IMR-90 (cell line): ENCODE results near the gene LY86. TPM values are rescaled to one million over a fixed set of nuclear protein-coding genes. Genes with fewer than 3 reads are reported as not detected.

Source experiments
- ATAC-seq: fragments of 200-7000 bp; cut with Tn5 transposase; 2 replicates; pipeline ENCODE4 v1.9.1; 2020; ENCODE audit warnings: low read depth, mild to moderate bottlenecking, moderate library complexity
- BruUV-seq: library from RNA; stranded (reverse); fragments of 400-500 nt; replicated peaks from 2 replicates; lab custom pipeline; 2021; lab: Mats Ljungman, UMichigan
- CTCF ChIA-PET: fragments of 300-600 bp; formaldehyde crosslinking; extraction: SDS; loops from one replicate; lab custom pipeline; 2021; ENCODE audit warnings: antibody characterized with exemption; lab: Yijun Ruan, JAX
- POLR2A ChIA-PET: fragments of 300-600 bp; sonication (Branson Sonifier 250); formaldehyde crosslinking; loops from one replicate; lab custom pipeline; 2022; ENCODE audit warnings: antibody characterized with exemption; ENCODE audit not compliant: unreplicated experiment; lab: Charles Lee
- DNase-seq: peaks from one replicate; pipeline ENCODE4 v3.0.0; 2013
- H2AFZ ChIP-seq: replicated peaks from 2 replicates; pipeline ENCODE3; 2013; ENCODE audit warnings: low read length, mild to moderate bottlenecking; ENCODE audit not compliant: poor library complexity
- H2AK5ac ChIP-seq: 2 replicates; pipeline ENCODE4 v1.6.1; 2013; ENCODE audit warnings: low read depth, low read length, inconsistent platforms
- H2AK9ac ChIP-seq: replicated peaks from 2 replicates; pipeline ENCODE3; 2013; ENCODE audit warnings: mild to moderate bottlenecking, low read depth, low read length, moderate library complexity; ENCODE audit not compliant: poor library complexity
- H2BK120ac ChIP-seq: 2 replicates; pipeline ENCODE4 v1.6.1; 2013; ENCODE audit warnings: low read depth, low read length, inconsistent platforms
- H2BK15ac ChIP-seq: 3 replicates; pipeline ENCODE4 v1.6.1; 2013; ENCODE audit warnings: low read depth, low read length, inconsistent platforms
- H2BK20ac ChIP-seq: 2 replicates; pipeline ENCODE4 v1.6.1; 2013; ENCODE audit warnings: low read depth, mild to moderate bottlenecking, inconsistent platforms, low read length, moderate library complexity
- H2BK5ac ChIP-seq: 2 replicates; pipeline ENCODE4 v1.6.1; 2013; ENCODE audit warnings: mild to moderate bottlenecking, low read depth, low read length, inconsistent platforms; ENCODE audit not compliant: poor library complexity, severe bottlenecking
- H3K14ac ChIP-seq: replicated peaks from 2 replicates; pipeline ENCODE4 v1.6.1; 2013; ENCODE audit warnings: low read depth, low read length, inconsistent platforms
- H3K18ac ChIP-seq: 2 replicates; pipeline ENCODE4 v1.6.1; 2013; ENCODE audit warnings: low read depth, low read length, control low read depth
- H3K23ac ChIP-seq: 2 replicates; pipeline ENCODE4 v1.6.1; 2013; ENCODE audit warnings: low read depth, low read length, inconsistent platforms
- H3K27ac ChIP-seq: 2 replicates; pipeline ENCODE4 v1.5.1; 2013; ENCODE audit warnings: mild to moderate bottlenecking, control low read depth, low read length; ENCODE audit not compliant: insufficient read depth
- H3K27me3 ChIP-seq: 2 replicates; pipeline ENCODE4 v1.6.1; 2013; ENCODE audit warnings: low read length; ENCODE audit not compliant: control insufficient read depth, insufficient read depth
- H3K36me3 ChIP-seq: 2 replicates; pipeline ENCODE4 v1.6.1; 2013; ENCODE audit warnings: low read length, mixed read lengths; ENCODE audit not compliant: control insufficient read depth, insufficient read depth
- H3K4ac ChIP-seq: 2 replicates; pipeline ENCODE4 v1.6.1; 2013; ENCODE audit warnings: low read depth, low read length, inconsistent platforms
- H3K4me1 ChIP-seq: 2 replicates; pipeline ENCODE4 v1.6.1; 2013; ENCODE audit warnings: low read length, mixed read lengths; ENCODE audit not compliant: control insufficient read depth, insufficient read depth
- H3K4me2 ChIP-seq: 2 replicates; pipeline ENCODE4 v1.6.1; 2013; ENCODE audit warnings: low read depth, mild to moderate bottlenecking, control low read depth, low read length, moderate library complexity
- H3K4me3 ChIP-seq: 2 replicates; pipeline ENCODE4 v1.5.1; 2013; ENCODE audit warnings: low read depth, mild to moderate bottlenecking, control low read depth, low read length, moderate library complexity; ENCODE audit not compliant: insufficient read depth
- H3K56ac ChIP-seq: 2 replicates; pipeline ENCODE4 v1.6.1; 2013; ENCODE audit warnings: low read length, inconsistent platforms; ENCODE audit not compliant: insufficient read depth; ENCODE audit errors: extremely low read depth
- H3K79me1 ChIP-seq, 2 experiments: 2 replicates each; pipeline ENCODE4 v1.6.1; 2013; ENCODE audit warnings: low read length in 2 of 2, inconsistent platforms in 1 of 2, low read depth in 1 of 2
- H3K9ac ChIP-seq: 2 replicates; pipeline ENCODE4 v1.6.1; 2013; ENCODE audit warnings: low read depth, low read length, control low read depth
- H3K9me1 ChIP-seq: 2 replicates; pipeline ENCODE4 v1.6.1; 2013; ENCODE audit warnings: low read length, inconsistent platforms; ENCODE audit not compliant: insufficient read depth
- H3K9me3 ChIP-seq: 2 replicates; pipeline ENCODE4 v1.6.1; 2013; ENCODE audit warnings: low read length; ENCODE audit not compliant: control insufficient read depth, insufficient read depth
- H4K20me1 ChIP-seq: 2 replicates; pipeline ENCODE4 v1.6.1; 2013; ENCODE audit warnings: low read length, inconsistent platforms; ENCODE audit not compliant: insufficient read depth
- H4K5ac ChIP-seq: 2 replicates; pipeline ENCODE4 v1.6.1; 2013; ENCODE audit warnings: mild to moderate bottlenecking, low read depth, low read length, control low read depth
- H4K8ac ChIP-seq, 2 experiments: 2 replicates each; pipeline ENCODE4 v1.6.1; 2013; ENCODE audit warnings: low read depth in 2 of 2, low read length in 2 of 2, control low read depth in 1 of 2, inconsistent platforms in 1 of 2
- H4K91ac ChIP-seq: 2 replicates; pipeline ENCODE4 v1.6.1; 2013; ENCODE audit warnings: low read depth, low read length, inconsistent platforms; ENCODE audit not compliant: insufficient read depth
- BHLHE40 ChIP-seq: fragments of 150-350 bp; IDR thresholded peaks from 2 replicates; pipeline ENCODE4 v1.6.1; 2016; ENCODE audit warnings: mild to moderate bottlenecking, low read depth, low read length
- CEBPB ChIP-seq: IDR thresholded peaks from 2 replicates; pipeline ENCODE4 v1.6.1; 2012; ENCODE audit warnings: low read depth, low read length, improper control_type of control experiment
- CHD1 ChIP-seq: IDR thresholded peaks from 2 replicates; pipeline ENCODE4 v1.6.1; 2012; ENCODE audit warnings: low read depth, low read length, improper control_type of control experiment
- CTCF ChIP-seq: conservative IDR thresholded peaks from 2 replicates; pipeline ENCODE4 v1.5.1; 2012; ENCODE audit warnings: mild to moderate bottlenecking, low read depth, low read length, improper control_type of control experiment
- ELK1 ChIP-seq: fragments of 150-350 bp; IDR thresholded peaks from 2 replicates; pipeline ENCODE4 v1.6.1; 2016; ENCODE audit warnings: low read depth, mild to moderate bottlenecking, low read length, moderate library complexity, borderline replicate concordance
- FOS ChIP-seq: fragments of 150-350 bp; IDR thresholded peaks from 2 replicates; pipeline ENCODE4 v1.6.1; 2016; ENCODE audit warnings: low read depth, low read length
- MAFK ChIP-seq: IDR thresholded peaks from 2 replicates; pipeline ENCODE4 v1.6.1; 2012; ENCODE audit warnings: low read depth, low read length, improper control_type of control experiment
- MAZ ChIP-seq: IDR thresholded peaks from 2 replicates; pipeline ENCODE4 v1.6.1; 2012; ENCODE audit warnings: low read depth, mild to moderate bottlenecking, low read length, improper control_type of control experiment, moderate library complexity, borderline replicate concordance
- MXI1 ChIP-seq: IDR thresholded peaks from 2 replicates; pipeline ENCODE4 v1.6.1; 2012; ENCODE audit warnings: low read depth, mild to moderate bottlenecking, low read length, moderate library complexity, borderline replicate concordance
- NFE2L2 ChIP-seq: fragments of 150-350 bp; IDR thresholded peaks from 2 replicates; pipeline ENCODE4 v1.6.1; 2016; ENCODE audit warnings: low read depth, mild to moderate bottlenecking, low read length
- POLR2A ChIP-seq: IDR thresholded peaks from 2 replicates; pipeline ENCODE4 v1.6.1; 2012; ENCODE audit warnings: mild to moderate bottlenecking, low read depth, low read length
- RAD21 ChIP-seq: IDR thresholded peaks from 2 replicates; pipeline ENCODE4 v1.6.1; 2012; ENCODE audit warnings: low read length, improper control_type of control experiment
- RCOR1 ChIP-seq: IDR thresholded peaks from 2 replicates; pipeline ENCODE4 v1.6.1; 2012; ENCODE audit warnings: mild to moderate bottlenecking, low read length, improper control_type of control experiment; ENCODE audit not compliant: insufficient replicate concordance
- RFX5 ChIP-seq: IDR thresholded peaks from 2 replicates; pipeline ENCODE4 v1.8.0; 2012; ENCODE audit warnings: low read depth, mild to moderate bottlenecking, low read length, moderate library complexity
- SMC3 ChIP-seq: fragments of 150-350 bp; IDR thresholded peaks from 2 replicates; pipeline ENCODE4 v1.6.1; 2016; ENCODE audit warnings: low read depth, mild to moderate bottlenecking, antibody characterized with exemption, low read length, moderate library complexity
- WGBS, 2 experiments: methylation state at CpG; one replicate each; pipeline versions ENCODE4 v1.1.5 to v1.1.7; 2013; ENCODE audit warnings: missing lambda C conversion rate in 2 of 2; ENCODE audit not compliant: insufficient read length in 1 of 2; ENCODE audit errors: extremely low coverage in 2 of 2; 5-methylcytosine and 5-hydroxymethylcytosine counted together
- dilution Hi-C: fragments of 300-500 bp; cut with HindIII; formaldehyde crosslinking; loops from one replicate; pipeline ENCODE4 v1.14.3; 2018; ENCODE audit warnings: low sequenced_read_pairs; ENCODE audit not compliant: unreplicated experiment
- in situ Hi-C: fragments of 300-500 bp; cut with MboI; formaldehyde crosslinking; loops from 3 replicates; pipeline ENCODE4 v1.14.3; 2019; ENCODE audit warnings: low sequenced_read_pairs, inconsistent platforms, mixed read lengths
- intact Hi-C: fragments of 100-400 bp; cut with micrococcal nuclease; formaldehyde crosslinking; loops from 2 replicates; pipeline ENCODE4 v1.10.0; 2022
- polyA plus RNA-seq, 3 experiments: library from polyadenylated mRNA; depleted of rRNA; stranded (reverse); fragments of >200 nt; gene quantifications; 2 replicates each; pipeline ENCODE4 v1.2.3, GENCODE V29; 2012; ENCODE audit warnings: low replicate concordance in 1 of 3
- total RNA-seq: library from RNA; depleted of rRNA; stranded (reverse); fragments of >200 nt; gene quantifications from 2 replicates; pipeline ENCODE4 v1.2.3, GENCODE V29; 2012
- TF ChIP-seq, protein P1 (sequence below): fragments of 150-350 bp; IDR thresholded peaks from 2 replicates; pipeline ENCODE4 v1.6.1; 2017; ENCODE audit warnings: mild to moderate bottlenecking, antibody characterized with exemption, low read length, low read depth

LY86 gene
- total and polyA plus RNA-seq, 2 of the 4 experiments (the other 2 are of a cell fraction) = not detected

- H3K9me3 ChIP-seq = peaks cover 10% of the 10 kb centered on the region; the same call in 1 of the 2 replicates
- no peak overlapping the region for H2AFZ ChIP-seq
- intact Hi-C loops = no loop called here
- H3K18ac ChIP-seq = no peak overlapping the region
- ATAC-seq (no peak), DNase-seq (no peak)
- H3K9ac ChIP-seq = no peak overlapping the region
- H2BK15ac ChIP-seq = no peak overlapping the region
- no peak overlapping the region for H4K5ac ChIP-seq
- H2AK9ac ChIP-seq = no peak overlapping the region
- H2BK20ac ChIP-seq = no peak overlapping the region
- no peaks in the 10 kb centered on the region for H3K79me1 ChIP-seq
- H3K27me3 ChIP-seq = no peaks in the 10 kb centered on the region
- H3K4ac ChIP-seq = no peak overlapping the region
- no peaks in the 10 kb centered on the region for H3K36me3 ChIP-seq
- dilution Hi-C loops = no loop called here
- no peak overlapping the region for H3K4me3 ChIP-seq
- no peaks in the 10 kb centered on the region for H3K9me1 ChIP-seq
- no peak overlapping the region for H2BK120ac ChIP-seq
- no peak overlapping the region for H4K91ac ChIP-seq
- no peak overlapping the region for H3K27ac ChIP-seq
- no peak overlapping the region for H2BK5ac ChIP-seq
- CTCF ChIA-PET = no interaction called here
- H3K14ac ChIP-seq = no peak overlapping the region
- no peak overlapping the region for H4K8ac ChIP-seq
- in situ Hi-C loops = no loop called here
- POLR2A ChIA-PET = no interaction called here
- H3K4me1 ChIP-seq = no peaks in the 10 kb centered on the region
- WGBS, 2 experiments = 60% methylated on average over 1 of the region's 5 CpGs; no CpG with 5 or more reads in 1 of the 2 experiments
- H3K23ac ChIP-seq = no peak overlapping the region
- no peak overlapping the region for H3K4me2 ChIP-seq
- TF ChIP-seq RCOR1 = no peak
- TF ChIP-seq, protein P1, sequence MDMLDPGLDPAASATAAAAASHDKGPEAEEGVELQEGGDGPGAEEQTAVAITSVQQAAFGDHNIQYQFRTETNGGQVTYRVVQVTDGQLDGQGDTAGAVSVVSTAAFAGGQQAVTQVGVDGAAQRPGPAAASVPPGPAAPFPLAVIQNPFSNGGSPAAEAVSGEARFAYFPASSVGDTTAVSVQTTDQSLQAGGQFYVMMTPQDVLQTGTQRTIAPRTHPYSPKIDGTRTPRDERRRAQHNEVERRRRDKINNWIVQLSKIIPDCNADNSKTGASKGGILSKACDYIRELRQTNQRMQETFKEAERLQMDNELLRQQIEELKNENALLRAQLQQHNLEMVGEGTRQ = no peak
- TF ChIP-seq NFE2L2 = no peak
- TF ChIP-seq ELK1 = no peak
- no peak for TF ChIP-seq CEBPB
- TF ChIP-seq MXI1 = no peak
- TF ChIP-seq CHD1 = no peak
- TF ChIP-seq RAD21 = no peak
- no peak for TF ChIP-seq FOS
- no peak for TF ChIP-seq POLR2A
- no peak for TF ChIP-seq MAZ
- no peak for TF ChIP-seq MAFK
- no peak for TF ChIP-seq CTCF
- no peak for TF ChIP-seq SMC3
- TF ChIP-seq RFX5 = no peak
- no peak for TF ChIP-seq BHLHE40
- no peak overlapping the region for H2AK5ac ChIP-seq
- H4K20me1 ChIP-seq = no peaks in the 10 kb centered on the region
- no TSS peak for BruUV-seq
- H3K56ac ChIP-seq = no peak overlapping the region
Observed at GRCh38 chr6:6602262-6602661, 13.7 kb downstream of the LY86 start.
